Measurements from ENCODE around the gene WDR18.

The WDR18 gene

GRCh38 chr19:996051-996838, 12.1 kb downstream of the WDR18 start:
- H3K4me3 ChIP-seq (replicated peaks in 1 of 2; ENCODE audit: low read depth in 2 of 2, low read length in 2 of 2), result peak overlapping the region; percentile 14 to 25
- DNase-seq (ENCODE audit: low read depth in 2 of 2), result peak; percentile 61 to 67
- no peak for TF ChIP-seq CTCF (IDR thresholded peaks at IDR 0.05; ENCODE audit: low read depth, low read length)

GRCh38 chr19:998064-998463, 13.9 kb downstream of the WDR18 start:
- no peak for TF ChIP-seq CTCF (IDR thresholded peaks at IDR 0.05; ENCODE audit: low read depth, low read length)
- H3K4me3 ChIP-seq (replicated peaks in 1 of 2; ENCODE audit: low read depth in 2 of 2, low read length in 2 of 2), result no peak overlapping the region
- DNase-seq (ENCODE audit: low read depth in 2 of 2), result no peak

GRCh38 chr19:999379-999719, 15.2 kb downstream of the WDR18 start:
- no peak for TF ChIP-seq CTCF (IDR thresholded peaks at IDR 0.05; ENCODE audit: low read depth, low read length)

GRCh38 chr19:1000095-1000494, 15.9 kb downstream of the WDR18 start, which contains the start of gene GRIN3B:
TSS of gene GRIN3B (plus strand) at chr19:1000419. CDS start at chr19:1000438, 19 bp downstream.
- no peak within 1 kb of the TSS for H3K4me3 ChIP-seq (replicated peaks in 1 of 2; ENCODE audit: low read depth in 2 of 2, low read length in 2 of 2)
- peak; percentile 52 to 58 for DNase-seq (ENCODE audit: low read depth in 2 of 2)
- peak; percentile 62 for TF ChIP-seq CTCF (IDR thresholded peaks at IDR 0.05; ENCODE audit: low read depth, low read length)

More at GRCh38 chr19:999379-999719, 15.2 kb downstream of the WDR18 start:
- DNase-seq (ENCODE audit: low read depth in 2 of 2), result no peak
- no peak overlapping the region for H3K4me3 ChIP-seq (replicated peaks in 1 of 2; ENCODE audit: low read depth in 2 of 2, low read length in 2 of 2)

GRCh38 chr19:1000591-1001537, 16.7 kb downstream of the WDR18 start:
- no peak overlapping the region for H3K4me3 ChIP-seq (replicated peaks in 1 of 2; ENCODE audit: low read depth in 2 of 2, low read length in 2 of 2)
- DNase-seq (ENCODE audit: low read depth in 2 of 2), result no peak
- TF ChIP-seq CTCF (IDR thresholded peaks at IDR 0.05; ENCODE audit: low read depth, low read length), result no peak

- DNase-seq (ENCODE audit: low read depth in 2 of 2), result peak in 1 of 2 donors; percentile 38
- peak; percentile 87 for TF ChIP-seq CTCF (IDR thresholded peaks at IDR 0.05; ENCODE audit: low read depth, low read length)
- no peak overlapping the region for H3K4me3 ChIP-seq (replicated peaks in 1 of 2; ENCODE audit: low read depth in 2 of 2, low read length in 2 of 2)
Measured at GRCh38 chr19:1001538-1002166, 17.5 kb downstream of the WDR18 start.

Measured in cardiac fibroblast (primary cell).